GM21576 (cell line): Measurements from ENCODE around the gene MYO10.
"Not testable (repeated sequence)": the region's sequence is repeated elsewhere in the genome, so short reads cannot be mapped to it uniquely, and the experiment has no call there.

Source experiments
- ATAC-seq: cut with Tn5 transposase; IDR thresholded peaks from one replicate; pipeline ENCODE4 v1.9.1; 2021; ENCODE audit warnings: mild to moderate bottlenecking, moderate library complexity; ENCODE audit not compliant: unreplicated experiment

MYO10 gene

GRCh38 chr5:16722097-16722495, 214.0 kb downstream of the MYO10 start:
- ATAC-seq: no peak

DNA sequence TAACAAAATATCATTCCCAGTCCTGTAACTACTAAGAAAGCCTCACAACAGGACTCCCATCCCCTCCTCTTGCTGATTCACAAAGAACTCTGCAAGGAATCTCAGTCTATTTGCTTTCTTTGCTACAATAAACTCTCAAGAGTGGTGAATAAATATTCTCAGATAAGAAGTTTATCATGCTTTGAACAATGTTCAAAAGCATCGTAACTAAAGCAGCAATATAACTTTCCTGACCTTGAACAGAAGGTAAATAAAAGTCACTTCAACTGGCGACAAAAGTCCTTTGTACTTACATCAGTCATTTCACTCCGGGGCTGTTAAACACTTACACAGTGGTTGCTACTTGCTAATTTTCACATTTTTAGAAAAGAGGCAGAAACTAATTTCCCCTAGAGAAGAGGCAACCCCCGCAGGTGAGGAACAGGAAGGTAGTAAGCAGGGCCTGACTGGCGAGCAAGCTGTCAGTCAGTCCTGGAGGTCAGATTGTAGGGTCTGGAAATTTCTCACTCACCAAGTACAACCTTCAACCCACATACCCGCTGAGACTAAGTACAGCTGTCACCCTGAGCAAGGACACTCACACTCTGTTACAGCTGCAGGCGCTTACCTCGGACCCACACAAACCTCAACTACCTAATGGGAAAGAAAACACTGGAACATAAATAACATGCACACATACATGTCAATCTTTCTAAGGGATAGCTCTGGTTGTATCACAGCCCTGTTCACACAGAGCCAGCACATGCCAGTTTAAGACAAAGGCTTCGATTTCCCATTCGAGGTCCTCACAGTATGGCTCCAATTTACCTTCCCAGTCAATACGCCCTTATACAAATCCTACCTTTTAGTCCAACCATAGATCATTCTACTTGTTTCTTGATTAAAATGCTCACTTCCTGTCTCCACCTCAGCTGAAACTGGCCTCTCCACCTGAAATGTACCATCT, 214.7 kb downstream of the MYO10 start:
- no peak for ATAC-seq

GRCh38 chr5:16718036-16718435, 218.1 kb downstream of the MYO10 start:
- ATAC-seq: not testable (repeated sequence)

- ATAC-seq: no peak
Observed at GRCh38 chr5:16713386-16713928, 222.6 kb downstream of the MYO10 start.

- ATAC-seq: no peak
Observed at GRCh38 chr5:16712620-16713019, 223.5 kb downstream of the MYO10 start.

DNA sequence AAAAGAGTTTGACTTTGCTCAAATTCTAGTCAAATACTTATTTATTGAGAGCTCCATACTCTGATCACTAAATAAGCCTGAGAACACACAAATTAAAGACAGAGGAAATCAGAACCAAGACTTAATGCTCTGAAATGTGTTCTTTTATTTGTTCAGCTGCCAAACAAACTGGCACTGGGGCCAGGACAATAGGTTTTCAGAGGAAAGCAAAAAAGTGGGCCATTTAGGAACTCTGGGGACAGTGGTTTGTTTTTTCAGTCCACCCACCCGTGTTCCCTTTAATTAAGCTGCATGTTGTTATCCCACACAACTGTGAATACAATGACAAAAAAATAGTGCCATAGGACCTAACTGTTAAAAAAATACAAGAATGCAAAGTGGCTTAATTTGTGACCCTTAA, 223.9 kb downstream of the MYO10 start:
- ATAC-seq: no peak

DNA sequence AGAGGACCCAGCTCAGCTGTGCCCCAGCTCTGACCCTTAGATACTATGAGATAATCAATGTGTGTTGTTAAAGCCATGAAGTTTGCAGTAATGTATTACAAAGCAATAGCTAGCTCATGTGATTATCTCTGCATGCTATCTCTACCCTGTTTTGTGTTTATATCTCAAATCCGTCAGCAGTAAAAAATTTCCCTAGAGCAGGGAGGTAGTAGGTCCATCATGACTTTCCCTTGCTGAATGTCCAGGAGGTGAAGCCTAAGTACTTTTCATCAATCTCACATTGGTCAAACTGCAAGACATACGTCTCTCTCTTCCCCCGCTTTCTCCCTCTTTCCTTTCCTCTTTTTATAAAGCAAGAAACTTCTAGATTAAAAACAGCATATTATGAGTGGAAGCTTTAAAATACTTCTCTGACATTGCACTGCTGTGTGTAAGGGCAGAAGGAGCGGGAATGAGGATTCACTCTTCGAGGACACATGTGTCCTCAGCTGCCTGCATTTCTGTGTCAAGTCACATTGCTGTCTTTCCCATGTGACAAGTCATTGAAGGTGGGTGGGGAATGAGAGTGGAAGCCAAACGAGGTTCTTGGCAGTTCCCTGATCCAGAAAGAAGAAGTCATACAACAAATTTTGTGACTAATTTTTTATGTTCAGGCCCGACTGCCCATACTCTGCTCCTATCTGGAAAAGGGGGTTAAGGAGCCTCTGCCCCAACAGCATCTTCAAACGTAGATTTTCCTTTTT, 226.2 kb downstream of the MYO10 start:
- no peak for ATAC-seq

DNA sequence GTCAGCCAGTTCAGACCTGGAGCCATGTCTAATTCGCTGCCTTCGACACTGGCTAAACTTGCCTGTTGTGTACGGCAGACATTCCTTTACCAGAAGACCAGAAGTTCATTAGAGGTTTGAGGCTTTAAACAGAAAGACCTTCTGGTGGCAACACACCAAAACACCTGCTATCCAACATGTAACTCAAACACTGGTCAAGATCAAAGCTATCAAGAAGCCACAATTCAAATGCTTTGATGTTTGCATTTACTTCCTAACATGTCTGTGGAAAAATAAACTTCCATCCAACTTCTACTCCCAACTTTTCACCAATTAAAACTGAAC, 228.3 kb downstream of the MYO10 start:
- no peak for ATAC-seq

DNA sequence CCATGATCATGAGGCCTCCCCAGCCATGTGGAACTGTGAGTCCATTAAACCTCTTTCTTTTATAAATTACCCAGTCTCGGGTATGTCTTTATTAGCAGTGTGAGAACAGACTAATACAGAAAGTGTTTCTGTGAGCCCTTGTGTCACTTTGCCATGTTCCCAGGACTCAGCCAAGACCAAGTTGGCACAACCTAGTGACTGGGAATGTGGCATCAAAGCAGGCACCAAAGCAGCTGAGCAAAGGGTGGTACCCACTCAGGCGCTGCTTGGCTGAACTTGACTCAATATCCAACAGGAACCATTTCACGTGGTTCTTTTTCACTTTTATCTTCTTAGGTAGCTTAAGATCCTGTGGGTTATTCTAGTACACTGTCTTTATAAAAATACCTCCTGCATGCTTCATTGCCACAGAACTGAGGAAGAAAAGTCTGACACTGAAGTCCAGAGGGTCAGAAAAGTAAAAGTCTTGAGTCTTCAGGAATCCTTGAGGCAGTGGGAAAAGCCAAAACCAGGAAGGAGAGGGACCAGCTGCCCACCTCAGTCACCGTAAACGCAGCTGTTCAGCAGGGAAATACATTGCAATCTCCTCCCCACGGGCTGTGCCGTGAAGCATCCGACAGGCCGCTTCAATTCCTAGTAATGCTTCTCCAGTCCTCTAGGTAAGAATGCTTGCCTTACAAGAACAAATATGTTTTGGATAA, 228.8 kb downstream of the MYO10 start:
- ATAC-seq: no peak

- ATAC-seq: no peak
Observed at GRCh38 chr5:16704945-16705344, 231.1 kb downstream of the MYO10 start.

- ATAC-seq: no peak
Observed at GRCh38 chr5:16702964-16703363, 233.1 kb downstream of the MYO10 start.

- ATAC-seq: no peak
Observed at GRCh38 chr5:16701134-16702099, 234.7 kb downstream of the MYO10 start.

DNA sequence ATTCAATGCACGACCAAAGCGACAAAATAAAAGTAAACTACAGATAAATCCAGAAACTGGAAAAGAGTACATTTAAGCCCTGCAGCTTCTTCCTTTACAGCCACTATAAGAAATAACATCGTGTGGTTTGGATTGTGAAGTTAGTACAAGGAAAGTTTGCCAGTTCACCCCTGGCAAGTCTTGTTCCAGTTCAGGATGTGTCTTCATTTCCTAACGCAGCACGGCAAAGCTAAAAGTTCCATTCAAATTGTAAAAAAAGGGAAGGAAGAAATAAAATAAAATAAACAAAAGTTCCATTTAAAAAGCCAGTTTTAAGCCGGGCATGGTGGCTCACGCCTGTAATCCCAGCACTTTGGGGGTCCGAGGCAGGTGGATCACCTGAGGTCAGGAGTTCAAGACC, 236.0 kb downstream of the MYO10 start:
- ATAC-seq: no peak

DNA sequence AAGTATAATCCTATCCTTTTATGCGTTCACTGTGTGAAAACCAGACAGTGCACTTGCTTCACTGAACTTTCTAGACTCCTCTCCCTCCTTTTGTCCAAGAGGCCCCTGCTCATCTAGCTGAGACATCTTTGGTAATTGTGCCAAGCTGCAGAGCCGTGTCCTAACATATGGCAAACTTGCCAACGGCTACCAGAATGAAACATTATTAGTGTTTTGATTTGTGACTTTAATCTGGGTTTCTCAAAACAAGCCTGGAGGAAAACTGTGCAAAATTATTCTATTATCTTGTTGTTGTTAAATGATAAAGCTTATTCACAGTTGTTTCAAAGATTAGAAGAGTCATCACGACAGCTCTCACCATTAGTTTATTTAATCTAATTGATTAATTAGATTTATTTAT, 240.3 kb downstream of the MYO10 start:
- ATAC-seq: no peak

DNA sequence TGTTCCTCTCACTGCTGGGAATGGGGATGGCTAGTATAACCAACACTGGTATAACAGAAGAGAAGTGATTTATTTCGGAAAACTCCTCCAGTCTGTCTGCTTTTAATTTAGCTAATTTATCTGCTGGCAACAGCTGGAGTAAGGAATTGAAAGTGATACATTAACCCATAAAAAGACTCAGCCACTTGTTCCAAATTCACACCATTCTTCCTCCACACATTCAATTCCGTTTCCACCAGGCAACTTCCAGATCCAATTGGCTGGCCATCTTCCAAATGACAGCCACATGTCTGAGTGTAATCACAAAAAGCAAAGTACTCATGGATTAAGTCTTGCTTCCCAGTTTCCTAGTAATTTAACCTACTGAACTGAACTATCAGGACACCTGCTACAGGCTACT, 242.2 kb downstream of the MYO10 start:
- no peak for ATAC-seq

DNA sequence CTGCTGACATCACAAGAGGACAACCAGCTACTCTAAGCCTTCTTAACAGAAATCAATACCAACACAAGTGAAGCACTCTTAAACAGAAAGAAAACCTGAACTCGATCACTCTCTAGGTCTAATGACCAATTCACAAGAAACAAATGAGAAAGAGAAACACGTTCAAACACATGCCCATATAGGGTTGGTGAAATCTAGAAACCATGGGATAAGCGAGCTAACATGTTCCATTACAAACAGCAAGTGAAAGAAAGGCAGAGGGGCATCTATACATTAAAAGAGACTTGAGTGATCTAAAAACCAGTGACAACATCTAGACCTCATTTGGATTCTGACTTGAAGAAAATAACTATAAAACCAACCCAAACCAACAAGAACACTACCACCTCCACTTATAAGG, 244.4 kb downstream of the MYO10 start:
- no peak for ATAC-seq

DNA sequence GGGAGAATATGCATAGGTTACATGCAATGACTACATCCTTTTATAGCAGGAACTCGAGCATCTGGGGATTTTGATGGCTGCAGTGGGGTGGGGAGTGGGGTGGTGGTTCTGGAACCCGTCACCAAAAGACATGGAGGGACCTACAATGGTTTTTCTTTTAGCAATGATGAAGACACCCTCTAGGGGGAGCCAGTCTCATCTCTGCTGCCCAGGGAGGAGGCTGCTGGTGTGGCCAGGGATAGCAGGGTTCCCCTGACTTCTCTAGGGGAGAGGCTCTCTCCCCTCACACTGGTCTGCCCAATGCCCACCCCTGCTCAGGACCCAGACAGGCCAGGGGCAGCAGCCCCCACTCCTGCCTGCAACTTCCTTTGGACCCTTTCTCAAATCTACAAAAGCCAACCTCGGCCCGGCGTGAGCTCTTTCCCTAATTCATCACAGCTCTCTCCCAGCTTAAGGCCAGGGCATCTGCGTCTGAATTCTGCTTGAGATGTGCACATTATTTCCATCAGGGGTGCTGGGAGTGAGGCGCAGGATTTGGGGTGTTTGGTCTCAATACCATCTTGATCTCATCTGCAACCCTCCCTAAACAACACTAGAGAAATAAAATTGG, 245.7 kb downstream of the MYO10 start:
- peak; percentile 95 for ATAC-seq

DNA sequence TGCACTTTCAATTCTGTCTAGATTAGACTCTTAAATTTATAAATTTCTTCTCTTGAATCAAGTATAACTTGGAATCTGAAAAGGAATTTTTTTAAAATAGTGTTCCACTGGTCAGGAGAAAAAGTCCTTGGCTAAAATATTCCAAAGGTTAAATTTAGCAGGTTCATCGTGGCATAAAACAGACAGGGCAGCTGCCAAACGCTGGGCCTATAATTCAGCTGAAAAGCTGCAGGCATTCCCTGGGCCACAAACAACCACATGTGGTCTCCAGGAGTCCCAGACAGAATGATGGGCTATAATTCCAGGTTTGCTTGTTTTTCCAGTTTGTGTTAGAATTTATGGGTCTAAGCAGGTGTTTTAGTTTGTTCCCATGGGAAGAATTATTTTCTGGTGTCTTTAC, 248.2 kb downstream of the MYO10 start:
- ATAC-seq: no peak

GRCh38 chr5:16685069-16685468, 251.0 kb downstream of the MYO10 start:
- ATAC-seq: no peak

- ATAC-seq: no peak
Observed at GRCh38 chr5:16681876-16682275, 254.2 kb downstream of the MYO10 start.
